PC-3 (cell line): ENCODE data around the gene SPOPL.

ENCODE experiments used
- CTCF ChIP-seq: fragments of 300-600 bp; sonication (generic); conservative IDR thresholded peaks from 2 replicates; pipeline ENCODE4 v1.5.1; 2017; ENCODE audit warnings: antibody characterized with exemption, low read depth, mild to moderate bottlenecking, low read length
- EZH2 ChIP-seq: fragments of 300-600 bp; sonication (generic); IDR thresholded peaks from one replicate; pipeline ENCODE4 v1.6.1; 2017; ENCODE audit warnings: antibody characterized with exemption, mild to moderate bottlenecking, low read length; ENCODE audit not compliant: unreplicated experiment

- TF ChIP-seq EZH2 (no peak), CTCF (no peak)
Observed at GRCh38 chr2:138615257-138615656, 113.7 kb downstream of the SPOPL start.
